ENCODE results near the gene ME3. TPM values are rescaled to one million over a fixed set of nuclear protein-coding genes. Genes with fewer than 3 reads are reported as not detected.

Gene ME3
- total RNA-seq, 1 donor from 2014 or later = 0.92 TPM

GRCh38 chr11:86508604-86509587, 163.5 kb downstream of the ME3 start:
- Mint-ChIP-seq H3K27ac (ENCODE audit: unreplicated experiment) (no peak overlapping the region), H3K27me3 (ENCODE audit: unreplicated experiment) (no peaks in the 10 kb centered on the region), H3K4me1 (ENCODE audit: unreplicated experiment) (peaks cover 5% of the 10 kb centered on the region), H3K36me3 (ENCODE audit: low read depth, unreplicated experiment) (no peaks in the 10 kb centered on the region), H3K4me3 (ENCODE audit: unreplicated experiment) (no peak overlapping the region), H3K9me3 (ENCODE audit: unreplicated experiment) (no peaks in the 10 kb centered on the region)
- no peak for DNase-seq (ENCODE audit: low spot score)
- no peak for TF ChIP-seq CTCF (IDR thresholded peaks at IDR 0.05; ENCODE audit: unreplicated experiment)

- no peak for DNase-seq (ENCODE audit: low spot score)
- no peaks in the 10 kb centered on the region for H3K4me1 Mint-ChIP-seq (ENCODE audit: unreplicated experiment)
- H3K36me3 Mint-ChIP-seq (ENCODE audit: low read depth, unreplicated experiment) = no peaks in the 10 kb centered on the region
- TF ChIP-seq CTCF (IDR thresholded peaks at IDR 0.05; ENCODE audit: unreplicated experiment) = no peak
- no peak overlapping the region for H3K4me3 Mint-ChIP-seq (ENCODE audit: unreplicated experiment)
- no peak overlapping the region for H3K27ac Mint-ChIP-seq (ENCODE audit: unreplicated experiment)
- no peaks in the 10 kb centered on the region for H3K9me3 Mint-ChIP-seq (ENCODE audit: unreplicated experiment)
- H3K27me3 Mint-ChIP-seq (ENCODE audit: unreplicated experiment) = no peaks in the 10 kb centered on the region
Measured at GRCh38 chr11:86507249-86507845, 165.1 kb downstream of the ME3 start.

- no peaks in the 10 kb centered on the region for H3K9me3 Mint-ChIP-seq (ENCODE audit: unreplicated experiment)
- H3K4me3 Mint-ChIP-seq (ENCODE audit: unreplicated experiment) = no peak overlapping the region
- no peaks in the 10 kb centered on the region for H3K4me1 Mint-ChIP-seq (ENCODE audit: unreplicated experiment)
- H3K27ac Mint-ChIP-seq (ENCODE audit: unreplicated experiment) = no peak overlapping the region
- no peak for DNase-seq (ENCODE audit: low spot score)
- H3K27me3 Mint-ChIP-seq (ENCODE audit: unreplicated experiment) = no peaks in the 10 kb centered on the region
- no peak for TF ChIP-seq CTCF (IDR thresholded peaks at IDR 0.05; ENCODE audit: unreplicated experiment)
- H3K36me3 Mint-ChIP-seq (ENCODE audit: low read depth, unreplicated experiment) = no peaks in the 10 kb centered on the region
Measured at GRCh38 chr11:86506235-86506634, 166.2 kb downstream of the ME3 start.

GRCh38 chr11:86503131-86503530, 169.3 kb downstream of the ME3 start:
- DNase-seq (ENCODE audit: low spot score) = no peak
- H3K9me3 Mint-ChIP-seq (ENCODE audit: unreplicated experiment) = no peaks in the 10 kb centered on the region
- H3K4me1 Mint-ChIP-seq (ENCODE audit: unreplicated experiment) = peaks cover 3% of the 10 kb centered on the region
- no peaks in the 10 kb centered on the region for H3K27me3 Mint-ChIP-seq (ENCODE audit: unreplicated experiment)
- H3K27ac Mint-ChIP-seq (ENCODE audit: unreplicated experiment) = no peak overlapping the region
- no peak for TF ChIP-seq CTCF (IDR thresholded peaks at IDR 0.05; ENCODE audit: unreplicated experiment)
- H3K4me3 Mint-ChIP-seq (ENCODE audit: unreplicated experiment) = no peak overlapping the region
- no peaks in the 10 kb centered on the region for H3K36me3 Mint-ChIP-seq (ENCODE audit: low read depth, unreplicated experiment)

Data from endothelial cell (in vitro differentiated cells).